Peyer's patch (tissue), 4 donors: ENCODE results near the gene RNF126. TPM values are rescaled to one million over a fixed set of nuclear protein-coding genes. Genes with fewer than 3 reads are reported as not detected.

Experiments used
- DNase-seq, 3 donors: peaks; one replicate each; pipeline ENCODE4 v3.0.0-alpha.2; 2017 to 2019
- H3K27ac ChIP-seq, 4 donors: fragments of 200-600 bp; sonication (generic); one replicate each; pipeline ENCODE4 v1.5.1; 2016 to 2019
- H3K27me3 ChIP-seq, 2 donors: fragments of 200-600 bp; sonication (generic); one replicate each; pipeline ENCODE4 v1.5.1; 2019
- H3K36me3 ChIP-seq, 3 donors: fragments of 200-600 bp; sonication (generic); one replicate each; pipeline ENCODE4 v1.5.1; 2016 to 2019
- H3K4me1 ChIP-seq, 4 donors: fragments of 200-600 bp; sonication (generic); one replicate each; pipeline ENCODE4 v1.5.1; 2016 to 2019
- H3K4me3 ChIP-seq, 4 donors: fragments of 200-600 bp; sonication (generic); 1 replicate in 3 of 4; 2 replicates in 1 of 4; pipeline ENCODE4 v1.5.1; 2016 to 2019; ENCODE audit warnings: mild to moderate bottlenecking in 1 of 4
- H3K9me3 ChIP-seq, 4 donors: fragments of 200-600 bp; sonication (generic); one replicate each; pipeline ENCODE4 v1.5.1; 2016 to 2019; ENCODE audit warnings: mild to moderate bottlenecking in 1 of 4
- CTCF ChIP-seq, 6 experiments: fragments of 450-650 bp in 4 of 6; fragments of 200-600 bp in 2 of 6; sonication (generic) in 1 of 6; IDR thresholded peaks; one replicate each; pipeline ENCODE4 v1.5.1; 2017 to 2019; ENCODE audit warnings: antibody characterized with exemption in 6 of 6, mild to moderate bottlenecking in 3 of 6, moderate library complexity in 1 of 6
- POLR2A ChIP-seq, 2 donors: fragments of 450-650 bp; IDR thresholded peaks; one replicate each; pipeline ENCODE4 v1.5.1; 2017; ENCODE audit warnings: antibody characterized with exemption in 2 of 2, mild to moderate bottlenecking in 2 of 2, moderate library complexity in 2 of 2
- total RNA-seq, 4 donors: library from RNA; depleted of rRNA; stranded (reverse); fragments of >200 nt; gene quantifications; one replicate each; pipeline ENCODE4 v1.1.0, GENCODE V29; 2016

Gene RNF126
- total RNA-seq, 4 donors from 2014 or later, result 83.3 to 119 (median 115) TPM

- no peak overlapping the region for H3K27ac ChIP-seq
- H3K4me1 ChIP-seq, result peaks cover 0 to 21% (median 5%) of the 10 kb centered on the region in 4 donors
- no peaks in the 10 kb centered on the region for H3K27me3 ChIP-seq
- TF ChIP-seq CTCF (IDR thresholded peaks at IDR 0.05) (no peak), POLR2A (IDR thresholded peaks at IDR 0.05) (no peak)
- H3K36me3 ChIP-seq, result peaks cover 0 to 17% (median 0%) of the 10 kb centered on the region in 3 donors
- DNase-seq, result no peak
- H3K9me3 ChIP-seq, result no peaks in the 10 kb centered on the region
- H3K4me3 ChIP-seq, result no peak overlapping the region
Measured at GRCh38 chr19:641702-642101, 21.3 kb downstream of the RNF126 start.

DNA sequence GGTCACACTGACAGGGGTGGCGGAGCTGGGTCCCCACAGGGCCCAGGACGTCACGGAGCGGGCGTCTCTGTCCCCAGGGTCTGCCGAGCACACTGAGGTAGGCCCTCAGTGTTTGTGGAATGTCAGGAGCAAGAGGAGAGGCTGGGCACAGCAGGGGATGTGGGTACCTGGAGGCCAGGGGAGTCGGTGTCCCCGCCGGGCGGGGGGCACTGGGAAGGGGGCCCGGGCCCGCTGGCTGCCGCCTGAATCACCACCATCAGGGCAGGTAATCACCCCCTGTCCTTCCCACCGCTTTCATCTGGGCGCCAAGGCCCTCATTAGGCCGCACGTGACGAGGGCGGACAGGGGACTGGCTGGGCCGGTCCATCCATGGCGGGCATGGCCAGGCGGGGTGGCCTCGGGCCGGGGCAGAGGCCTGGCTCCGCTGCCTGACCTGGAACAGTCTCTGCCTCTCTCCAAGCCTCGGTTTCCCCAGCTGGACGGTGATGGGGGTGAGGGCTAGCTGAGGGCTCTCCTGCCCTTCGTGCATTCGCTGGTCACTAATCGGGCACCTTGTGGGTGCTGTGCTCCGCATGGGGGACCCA is 22.3 kb downstream of the RNF126 start:
- no peaks in the 10 kb centered on the region for H3K9me3 ChIP-seq
- no peak for DNase-seq
- TF ChIP-seq CTCF (IDR thresholded peaks at IDR 0.05) (no peak), POLR2A (IDR thresholded peaks at IDR 0.05) (no peak)
- no peak overlapping the region for H3K4me3 ChIP-seq
- no peak overlapping the region for H3K27ac ChIP-seq
- H3K27me3 ChIP-seq, result no peaks in the 10 kb centered on the region
- peaks cover 0 to 7% (median 0%) of the 10 kb centered on the region in 3 donors for H3K36me3 ChIP-seq
- H3K4me1 ChIP-seq, result peaks cover 0 to 21% (median 5%) of the 10 kb centered on the region in 4 donors

GRCh38 chr19:640161-640558 is 22.9 kb downstream of the RNF126 start:
- H3K27me3 ChIP-seq, result no peaks in the 10 kb centered on the region
- no peak for TF ChIP-seq POLR2A (IDR thresholded peaks at IDR 0.05)
- TF ChIP-seq CTCF (IDR thresholded peaks at IDR 0.05), result no peak
- peak overlapping the region in 1 of 4 donors; percentile 52 for H3K27ac ChIP-seq
- H3K4me1 ChIP-seq, result peaks cover 0 to 21% (median 5%) of the 10 kb centered on the region in 4 donors
- DNase-seq, result no peak
- peak overlapping the region; percentile 40 to 64 (median 56) for H3K4me3 ChIP-seq
- H3K9me3 ChIP-seq, result no peaks in the 10 kb centered on the region
- peaks cover 0 to 6% (median 0%) of the 10 kb centered on the region in 3 donors for H3K36me3 ChIP-seq

GRCh38 chr19:639253-640160 is 23.5 kb downstream of the RNF126 start, which contains the start of gene FGF22:
Gene FGF22 (plus strand): TSS chr19:639879. CDS start chr19:639926, 47 bp downstream.
- Histone ChIP-seq H3K27ac (peak within 1 kb of the TSS in 1 of 4 donors; percentile 52), H3K36me3 (no peaks in the 10 kb centered on the region), H3K9me3 (no peaks in the 10 kb centered on the region), H3K4me1 (peaks cover 0 to 21% (median 5%) of the 10 kb centered on the region in 4 donors), H3K27me3 (no peaks in the 10 kb centered on the region), H3K4me3 (peak within 1 kb of the TSS; percentile 40 to 64 (median 56))
- peak; percentile 95 to 99 (median 98) for DNase-seq
- TF ChIP-seq POLR2A (IDR thresholded peaks at IDR 0.05) (no peak), CTCF (IDR thresholded peaks at IDR 0.05) (peak in 2 of 6 experiments; percentile 14 to 38)

DNA sequence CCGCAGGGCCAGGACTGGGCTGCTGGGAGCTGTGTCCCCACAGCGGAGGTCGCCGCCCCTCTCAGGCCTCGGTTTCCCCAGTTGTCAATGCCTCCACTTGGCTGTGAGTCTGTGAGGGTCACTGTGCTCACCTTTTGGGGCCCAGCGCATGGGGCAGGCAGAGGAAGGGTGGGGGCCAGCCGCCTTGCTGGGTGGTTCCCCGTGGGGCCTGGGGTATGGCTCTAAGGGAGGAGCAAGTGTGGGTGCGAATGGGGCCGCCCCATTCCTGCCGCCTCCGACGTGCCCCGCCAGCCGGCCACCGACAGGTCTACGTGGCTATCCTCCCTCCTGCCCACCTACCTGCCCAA is 24.1 kb downstream of the RNF126 start:
- H3K4me3 ChIP-seq, result peak overlapping the region; percentile 23 to 64 (median 54)
- H3K27ac ChIP-seq, result no peak overlapping the region
- TF ChIP-seq CTCF (IDR thresholded peaks at IDR 0.05) (no peak), POLR2A (IDR thresholded peaks at IDR 0.05) (no peak)
- H3K9me3 ChIP-seq, result no peaks in the 10 kb centered on the region
- H3K36me3 ChIP-seq, result no peaks in the 10 kb centered on the region
- H3K4me1 ChIP-seq, result peaks cover 0 to 25% (median 11%) of the 10 kb centered on the region in 4 donors
- no peak for DNase-seq
- no peaks in the 10 kb centered on the region for H3K27me3 ChIP-seq
